ENCODE results near the gene TTC28.

TTC28 gene

DNA sequence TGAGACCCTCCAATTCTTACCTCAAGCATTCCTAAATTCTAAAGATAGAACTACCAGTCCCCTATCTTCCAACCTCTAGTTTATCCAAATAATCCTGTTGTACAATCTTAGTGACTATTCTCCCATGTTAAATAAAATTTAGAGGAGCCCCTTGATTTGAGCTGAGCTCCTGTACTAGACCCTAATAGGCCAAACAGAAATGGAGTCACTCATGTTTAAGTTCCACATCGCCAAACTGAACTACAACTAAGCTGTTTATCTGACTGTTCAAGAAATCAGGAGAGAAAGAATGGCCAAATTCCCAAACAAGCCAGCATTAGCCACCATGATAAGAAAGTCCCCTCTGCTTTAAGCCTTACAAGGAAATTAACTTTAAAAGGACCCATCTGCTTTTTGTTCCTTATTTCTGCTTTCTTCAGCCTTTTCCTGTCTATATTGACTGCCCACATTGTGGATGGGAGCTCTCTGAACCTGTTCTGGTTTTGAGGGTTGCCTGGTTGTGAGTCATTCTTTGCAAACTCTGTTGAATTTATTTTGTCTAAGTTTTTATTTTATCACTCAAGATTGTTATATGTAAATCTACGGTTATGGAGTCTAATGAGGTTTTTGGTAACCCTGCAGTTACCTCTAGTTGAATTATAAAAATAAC lies 90.4 kb downstream of the TTC28 start:
- H3K4me3 ChIP-seq (ENCODE audit: low read depth, low read length), result no peak overlapping the region
- DNase-seq (ENCODE audit: low read depth), result peak; percentile 42
- TF ChIP-seq, protein P1, sequence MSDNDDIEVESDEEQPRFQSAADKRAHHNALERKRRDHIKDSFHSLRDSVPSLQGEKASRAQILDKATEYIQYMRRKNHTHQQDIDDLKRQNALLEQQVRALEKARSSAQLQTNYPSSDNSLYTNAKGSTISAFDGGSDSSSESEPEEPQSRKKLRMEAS (IDR thresholded peaks at IDR 0.05; ENCODE audit: low read depth, low read length), result no peak
- TF ChIP-seq POLR2A (IDR thresholded peaks at IDR 0.05; ENCODE audit: extremely low read depth, insufficient read length) (no peak), MYC (IDR thresholded peaks at IDR 0.05; ENCODE audit: low read depth, low read length) (no peak)
- TF ChIP-seq, protein P2, sequence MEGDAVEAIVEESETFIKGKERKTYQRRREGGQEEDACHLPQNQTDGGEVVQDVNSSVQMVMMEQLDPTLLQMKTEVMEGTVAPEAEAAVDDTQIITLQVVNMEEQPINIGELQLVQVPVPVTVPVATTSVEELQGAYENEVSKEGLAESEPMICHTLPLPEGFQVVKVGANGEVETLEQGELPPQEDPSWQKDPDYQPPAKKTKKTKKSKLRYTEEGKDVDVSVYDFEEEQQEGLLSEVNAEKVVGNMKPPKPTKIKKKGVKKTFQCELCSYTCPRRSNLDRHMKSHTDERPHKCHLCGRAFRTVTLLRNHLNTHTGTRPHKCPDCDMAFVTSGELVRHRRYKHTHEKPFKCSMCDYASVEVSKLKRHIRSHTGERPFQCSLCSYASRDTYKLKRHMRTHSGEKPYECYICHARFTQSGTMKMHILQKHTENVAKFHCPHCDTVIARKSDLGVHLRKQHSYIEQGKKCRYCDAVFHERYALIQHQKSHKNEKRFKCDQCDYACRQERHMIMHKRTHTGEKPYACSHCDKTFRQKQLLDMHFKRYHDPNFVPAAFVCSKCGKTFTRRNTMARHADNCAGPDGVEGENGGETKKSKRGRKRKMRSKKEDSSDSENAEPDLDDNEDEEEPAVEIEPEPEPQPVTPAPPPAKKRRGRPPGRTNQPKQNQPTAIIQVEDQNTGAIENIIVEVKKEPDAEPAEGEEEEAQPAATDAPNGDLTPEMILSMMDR (IDR thresholded peaks at IDR 0.05; ENCODE audit: low read depth, low read length), result no peak

DNA sequence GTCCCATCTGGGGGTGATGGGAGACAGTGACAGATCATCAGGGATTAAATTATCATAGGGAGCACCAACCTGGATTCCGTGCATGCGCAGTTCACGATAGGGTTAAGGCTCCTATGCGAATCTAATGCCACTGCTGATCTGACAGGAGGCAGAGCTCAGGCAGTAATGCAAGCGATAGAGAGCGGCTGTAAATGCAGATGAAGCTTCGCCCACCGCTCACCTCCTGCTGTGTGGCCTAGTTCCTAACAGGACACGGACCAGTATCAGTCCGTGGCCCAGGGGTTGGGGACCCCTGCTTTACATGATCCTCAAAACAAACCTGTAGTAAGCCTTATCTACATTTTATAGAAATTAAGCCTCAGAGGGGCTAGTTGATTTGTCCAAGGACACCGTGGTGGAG lies 94.3 kb downstream of the TTC28 start:
- DNase-seq (ENCODE audit: low read depth), result no peak
- TF ChIP-seq, protein P2 (IDR thresholded peaks at IDR 0.05; ENCODE audit: low read depth, low read length), result no peak
- no peak overlapping the region for H3K4me3 ChIP-seq (ENCODE audit: low read depth, low read length)

DNA sequence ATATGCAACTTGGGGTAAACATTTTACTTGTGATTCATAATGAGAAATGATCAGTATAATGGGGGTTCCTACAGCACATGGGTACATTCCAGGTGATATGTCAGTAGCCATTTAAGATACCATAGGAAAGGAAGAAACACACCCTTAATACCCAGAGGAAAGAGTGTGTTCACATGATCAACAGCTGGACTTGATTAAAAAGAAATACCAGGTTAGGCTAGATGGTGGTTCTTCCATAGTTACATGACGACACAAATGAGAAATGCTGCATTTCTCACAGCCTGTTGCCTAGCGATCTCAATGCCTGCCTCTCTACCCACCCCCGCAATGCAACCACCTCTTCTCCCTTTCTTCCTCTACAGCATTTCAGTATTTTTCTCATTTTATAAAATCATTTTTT lies 96.8 kb downstream of the TTC28 start:
- no peak overlapping the region for H3K4me3 ChIP-seq (ENCODE audit: low read depth, low read length)
- TF ChIP-seq MYC (IDR thresholded peaks at IDR 0.05; ENCODE audit: low read depth, low read length) (no peak), POLR2A (IDR thresholded peaks at IDR 0.05; ENCODE audit: extremely low read depth, insufficient read length) (no peak)
- TF ChIP-seq, protein P2 (IDR thresholded peaks at IDR 0.05; ENCODE audit: low read depth, low read length), result no peak
- TF ChIP-seq, protein P1 (IDR thresholded peaks at IDR 0.05; ENCODE audit: low read depth, low read length), result no peak
- no peak for DNase-seq (ENCODE audit: low read depth)

DNA sequence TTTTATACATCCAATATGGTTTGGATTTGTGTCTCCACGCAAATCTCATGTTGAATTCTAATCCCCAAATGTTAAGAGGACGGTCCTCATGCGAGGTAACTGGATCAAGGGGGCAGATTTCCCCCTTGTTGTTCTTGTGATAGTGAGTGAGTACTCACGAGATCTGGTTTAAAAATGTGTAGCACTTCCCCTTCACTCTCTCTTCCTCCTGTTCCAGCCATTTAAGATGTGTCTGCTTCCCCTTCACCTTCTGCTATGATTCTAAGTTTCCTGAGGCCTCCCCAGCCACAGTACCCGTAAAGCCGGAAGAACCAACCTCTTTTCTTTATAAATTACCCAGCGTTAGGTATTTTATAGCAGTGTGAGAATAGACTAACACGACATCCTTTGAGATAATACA lies 98.6 kb downstream of the TTC28 start:
- DNase-seq (ENCODE audit: low read depth), result no peak
- TF ChIP-seq, protein P1 (IDR thresholded peaks at IDR 0.05; ENCODE audit: low read depth, low read length), result no peak
- no peak for TF ChIP-seq POLR2A (IDR thresholded peaks at IDR 0.05; ENCODE audit: extremely low read depth, insufficient read length)
- TF ChIP-seq, protein P2 (IDR thresholded peaks at IDR 0.05; ENCODE audit: low read depth, low read length), result no peak
- no peak overlapping the region for H3K4me3 ChIP-seq (ENCODE audit: low read depth, low read length)

DNA sequence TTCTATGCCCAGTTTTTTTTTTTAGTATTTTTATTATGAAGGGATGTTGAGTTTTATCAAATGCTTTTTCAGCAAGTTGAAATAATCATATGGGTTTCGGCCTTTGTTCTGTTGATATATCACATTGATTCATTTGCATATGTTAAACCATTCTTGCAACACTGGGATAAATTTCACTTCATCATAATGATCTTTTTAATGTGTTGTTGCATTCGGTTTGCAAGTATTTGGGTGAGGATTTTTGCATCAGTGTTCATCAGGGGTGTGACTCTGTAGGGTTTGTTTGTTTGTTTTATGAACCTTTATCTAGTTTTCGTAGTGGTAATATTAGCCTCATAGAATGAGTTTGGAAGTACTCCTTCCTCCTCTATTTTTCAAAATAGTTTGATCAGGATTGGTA lies 103.5 kb downstream of the TTC28 start:
- TF ChIP-seq MYC (IDR thresholded peaks at IDR 0.05; ENCODE audit: low read depth, low read length), result no peak
- H3K4me3 ChIP-seq (ENCODE audit: low read depth, low read length), result no peak overlapping the region

DNA sequence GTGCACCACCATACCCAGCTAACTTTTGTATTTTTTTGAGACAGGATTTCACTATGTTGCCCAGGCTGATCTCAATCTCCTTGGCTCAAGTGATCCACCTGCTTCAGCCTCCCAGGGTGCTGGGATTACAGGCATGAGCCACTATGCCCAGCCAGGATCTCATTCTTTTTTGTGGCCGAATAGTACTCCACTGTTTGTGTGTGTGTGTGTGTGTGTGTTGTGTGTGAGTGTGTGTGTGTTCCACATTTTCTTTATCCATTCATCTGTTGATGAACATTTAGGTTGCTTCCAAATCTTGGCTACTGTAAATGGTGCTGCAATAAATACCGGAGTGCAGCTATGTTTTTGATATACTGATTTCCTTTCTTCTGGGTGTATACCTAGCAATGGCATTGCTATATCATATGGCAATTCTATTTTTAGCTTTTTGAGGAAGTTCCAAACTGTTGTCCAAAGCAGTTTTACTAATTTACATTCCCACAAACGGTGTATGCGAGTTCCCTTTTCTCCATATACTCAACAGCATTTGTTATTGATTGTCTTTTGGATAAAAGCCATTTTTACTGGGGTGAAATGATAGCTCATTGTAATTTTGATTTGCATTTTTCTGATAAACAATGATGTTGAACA lies 105.4 kb downstream of the TTC28 start:
- no peak overlapping the region for H3K4me3 ChIP-seq (ENCODE audit: low read depth, low read length)
- TF ChIP-seq, protein P2 (IDR thresholded peaks at IDR 0.05; ENCODE audit: low read depth, low read length), result no peak
- TF ChIP-seq, protein P1 (IDR thresholded peaks at IDR 0.05; ENCODE audit: low read depth, low read length), result no peak
- TF ChIP-seq MYC (IDR thresholded peaks at IDR 0.05; ENCODE audit: low read depth, low read length), result no peak
- no peak for TF ChIP-seq POLR2A (IDR thresholded peaks at IDR 0.05; ENCODE audit: extremely low read depth, insufficient read length)
- DNase-seq (ENCODE audit: low read depth), result peak; percentile 49

More for the DNA sequence above, 103.5 kb downstream of the TTC28 start:
- DNase-seq (ENCODE audit: low read depth), result no peak

Data from NB4 (cell line).